WTC11 (cell line): ENCODE data around the gene CEP85.
"Not testable (repeated sequence)": the region's sequence is repeated elsewhere in the genome, so short reads cannot be mapped to it uniquely, and the experiment has no call there.

Experiments used
- ATF1 ChIP-seq: sonication (generic); formaldehyde crosslinking; IDR thresholded peaks from 2 replicates; pipeline ENCODE4 v1.8.1; 2023; ENCODE audit warnings: mild to moderate bottlenecking, moderate library complexity, missing genetic modification reagents
- ATF3 ChIP-seq: sonication (generic); formaldehyde crosslinking; conservative IDR thresholded peaks from 2 replicates; pipeline ENCODE4 v1.8.1; 2022; ENCODE audit warnings: mild to moderate bottlenecking, missing genetic modification reagents
- E2F5 ChIP-seq: sonication (generic); formaldehyde crosslinking; IDR thresholded peaks from 2 replicates; pipeline ENCODE4 v1.8.1; 2022; ENCODE audit warnings: mild to moderate bottlenecking, moderate library complexity, missing genetic modification reagents
- ELF4 ChIP-seq: sonication (generic); formaldehyde crosslinking; IDR thresholded peaks from 2 replicates; pipeline ENCODE4 v1.8.1; 2022; ENCODE audit warnings: low read depth, mild to moderate bottlenecking, moderate library complexity, missing genetic modification reagents
- NFE2L1 ChIP-seq: sonication (generic); formaldehyde crosslinking; IDR thresholded peaks from 2 replicates; pipeline ENCODE4 v1.8.1; 2023; ENCODE audit warnings: missing genetic modification reagents
- NR2C2 ChIP-seq: sonication (generic); formaldehyde crosslinking; IDR thresholded peaks from 2 replicates; pipeline ENCODE4 v1.8.0; 2022; ENCODE audit warnings: mild to moderate bottlenecking, missing genetic modification reagents
- PREB ChIP-seq: sonication (generic); formaldehyde crosslinking; IDR thresholded peaks from 2 replicates; pipeline ENCODE4 v1.8.1; 2022; ENCODE audit warnings: mild to moderate bottlenecking, missing genetic modification reagents, moderate library complexity, borderline replicate concordance
- ZNF263 ChIP-seq: sonication (generic); formaldehyde crosslinking; IDR thresholded peaks from 2 replicates; pipeline ENCODE4 v1.8.1; 2022; ENCODE audit warnings: low read depth, mild to moderate bottlenecking, moderate library complexity, missing genetic modification reagents
- TF ChIP-seq, protein P1 (sequence below): fragments of 200-600 bp; IDR thresholded peaks from 2 replicates; pipeline ENCODE4 v1.8.0; 2022; ENCODE audit warnings: antibody characterized with exemption

GRCh38 chr1:26307966-26308899, 74.2 kb downstream of the CEP85 start:
- TF ChIP-seq E2F5 (CRISPR knock-in tag); ATF3; ZNF263 (CRISPR knock-in tag); PREB (CRISPR knock-in tag); ATF1 (CRISPR knock-in tag); NR2C2 (CRISPR knock-in tag); ELF4; NFE2L1 (CRISPR knock-in tag): not testable (repeated sequence)
- TF ChIP-seq, protein P1, sequence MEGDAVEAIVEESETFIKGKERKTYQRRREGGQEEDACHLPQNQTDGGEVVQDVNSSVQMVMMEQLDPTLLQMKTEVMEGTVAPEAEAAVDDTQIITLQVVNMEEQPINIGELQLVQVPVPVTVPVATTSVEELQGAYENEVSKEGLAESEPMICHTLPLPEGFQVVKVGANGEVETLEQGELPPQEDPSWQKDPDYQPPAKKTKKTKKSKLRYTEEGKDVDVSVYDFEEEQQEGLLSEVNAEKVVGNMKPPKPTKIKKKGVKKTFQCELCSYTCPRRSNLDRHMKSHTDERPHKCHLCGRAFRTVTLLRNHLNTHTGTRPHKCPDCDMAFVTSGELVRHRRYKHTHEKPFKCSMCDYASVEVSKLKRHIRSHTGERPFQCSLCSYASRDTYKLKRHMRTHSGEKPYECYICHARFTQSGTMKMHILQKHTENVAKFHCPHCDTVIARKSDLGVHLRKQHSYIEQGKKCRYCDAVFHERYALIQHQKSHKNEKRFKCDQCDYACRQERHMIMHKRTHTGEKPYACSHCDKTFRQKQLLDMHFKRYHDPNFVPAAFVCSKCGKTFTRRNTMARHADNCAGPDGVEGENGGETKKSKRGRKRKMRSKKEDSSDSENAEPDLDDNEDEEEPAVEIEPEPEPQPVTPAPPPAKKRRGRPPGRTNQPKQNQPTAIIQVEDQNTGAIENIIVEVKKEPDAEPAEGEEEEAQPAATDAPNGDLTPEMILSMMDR: not testable (repeated sequence)
